K562 (cell line): ENCODE results near the gene BMP2K. TPM values are rescaled to one million over a fixed set of nuclear protein-coding genes. Genes with fewer than 3 reads are reported as not detected.

Source experiments
- PCBP2 ChIP-seq: fragments of 200-400 bp; formaldehyde crosslinking; IDR thresholded peaks from 2 replicates; pipeline ENCODE4 v1.6.1; 2018; ENCODE audit warnings: low read length, low read depth, mild to moderate bottlenecking, moderate library complexity; ENCODE audit not compliant: poor library complexity, severe bottlenecking
- RBM22 ChIP-seq: fragments of 200-400 bp; formaldehyde crosslinking; IDR thresholded peaks from 2 replicates; pipeline ENCODE4 v1.6.1; 2018; ENCODE audit warnings: low read length, low read depth; ENCODE audit not compliant: poor library complexity, severe bottlenecking
- RNF2 ChIP-seq: sonication (generic); IDR thresholded peaks from 2 replicates; pipeline ENCODE4 v1.6.1; 2016
- SMAD3 ChIP-seq: fragments of 450-650 bp; formaldehyde crosslinking; conservative IDR thresholded peaks from 2 replicates; pipeline ENCODE4 v1.4.0; 2020; ENCODE audit warnings: mild to moderate bottlenecking
- THRAP3 ChIP-seq: fragments of 450-650 bp; IDR thresholded peaks from 2 replicates; pipeline ENCODE4 v1.6.1; 2016; ENCODE audit warnings: mild to moderate bottlenecking, inconsistent platforms, borderline replicate concordance
- ZNF146 ChIP-seq: IDR thresholded peaks from one replicate; pipeline ENCODE4 v1.6.1; 2018; ENCODE audit warnings: missing compliant biosample characterization; ENCODE audit not compliant: unreplicated experiment
- ZNF217 ChIP-seq: sonication (generic); formaldehyde crosslinking; IDR thresholded peaks from 2 replicates; pipeline ENCODE4 v1.8.0; 2022; ENCODE audit warnings: mild to moderate bottlenecking, missing genetic modification reagents
- ZNF232 ChIP-seq: sonication (generic); formaldehyde crosslinking; IDR thresholded peaks from 2 replicates; pipeline ENCODE4 v1.8.0; 2022; ENCODE audit warnings: mild to moderate bottlenecking, missing genetic modification reagents
- ZNF699 ChIP-seq: fragments of 250-450 bp; sonication (Bioruptor Pico); IDR thresholded peaks from 2 replicates; pipeline ENCODE4 v1.8.0; 2021; ENCODE audit warnings: mild to moderate bottlenecking, moderate library complexity; ENCODE audit not compliant: insufficient replicate concordance
- ZNF75A ChIP-seq: fragments of 450-650 bp; formaldehyde crosslinking; IDR thresholded peaks from 2 replicates; pipeline ENCODE4 v1.4.0; 2020; ENCODE audit warnings: mild to moderate bottlenecking
- ZNF79 ChIP-seq: fragments of 250-450 bp; sonication (Bioruptor Pico); IDR thresholded peaks from 2 replicates; pipeline ENCODE4 v1.4.0; 2020; ENCODE audit warnings: low read depth, mild to moderate bottlenecking, moderate library complexity
- polyA plus RNA-seq, 8 experiments: library from polyadenylated mRNA; depleted of rRNA in 4 of 8; stranded (reverse) in 5 of 8; unstranded in 3 of 8; fragments of >200 nt; fragmentation: Nextera tagmentation in 2 of 8; fragmentation: Illumina TruSeq in 1 of 8; extraction: Ambion mirVana in 2 of 8; extraction: Trizol in 1 of 8; gene quantifications; 2 replicates each; pipeline versions ENCODE4 v1.2.1 to v1.2.3, GENCODE V29; 2011 to 2014; ENCODE audit warnings: inconsistent platforms in 1 of 8, missing spikeins in 1 of 8
- total RNA-seq, 7 experiments: library from RNA; depleted of rRNA in 6 of 7; stranded (reverse); fragments of >200 nt in 6 of 7; fragmentation: Illumina TruSeq in 2 of 7; extraction: Trizol in 2 of 7; gene quantifications; 2 replicates each; pipeline versions ENCODE4 v1.2.1 to v1.2.3, GENCODE V29; 2011 to 2021; ENCODE audit warnings: low replicate concordance in 1 of 7
- TF ChIP-seq, protein P1 (sequence below), 2 experiments: fragments of 450-650 bp in 1 of 2; sonication (generic) in 1 of 2; formaldehyde crosslinking in 1 of 2; IDR thresholded peaks in 1 of 2; conservative IDR thresholded peaks in 1 of 2; 2 replicates each; pipeline versions ENCODE4 v1.6.1 to v1.8.1; 2016 to 2023; ENCODE audit warnings: mild to moderate bottlenecking in 2 of 2, moderate library complexity in 2 of 2, inconsistent platforms in 1 of 2, missing genetic modification reagents in 1 of 2
- TF ChIP-seq, protein P2 (sequence below): sonication (generic); IDR thresholded peaks from 2 replicates; pipeline ENCODE4 v1.6.1; 2016
- TF ChIP-seq, protein P3 (sequence below): fragments of 150-350 bp; conservative IDR thresholded peaks from 2 replicates; pipeline ENCODE4 v1.6.1; 2014; ENCODE audit warnings: low read length
- TF ChIP-seq, protein P4 (sequence below): sonication (generic); formaldehyde crosslinking; IDR thresholded peaks from 2 replicates; pipeline ENCODE4 v1.9.0; 2022; ENCODE audit warnings: mild to moderate bottlenecking, missing genetic modification reagents
- TF ChIP-seq, protein P5 (sequence below): fragments of 200-800 bp; sonication (Bioruptor generic); IDR thresholded peaks from 2 replicates; pipeline ENCODE4 v1.6.1; 2017; ENCODE audit warnings: missing genetic modification characterization, missing compliant biosample characterization
- TF ChIP-seq, protein P6 (sequence below): fragments of 250-450 bp; sonication (Bioruptor Pico); IDR thresholded peaks from 2 replicates; pipeline ENCODE4 v1.4.0; 2020; ENCODE audit warnings: mild to moderate bottlenecking, moderate library complexity, borderline replicate concordance

BMP2K gene
- total and polyA plus RNA-seq, 9 of the 15 experiments (the other 6 are each of a cell fraction or from before 2014, with no cell fraction given) = 17.0 to 217 (median 104) TPM

DNA sequence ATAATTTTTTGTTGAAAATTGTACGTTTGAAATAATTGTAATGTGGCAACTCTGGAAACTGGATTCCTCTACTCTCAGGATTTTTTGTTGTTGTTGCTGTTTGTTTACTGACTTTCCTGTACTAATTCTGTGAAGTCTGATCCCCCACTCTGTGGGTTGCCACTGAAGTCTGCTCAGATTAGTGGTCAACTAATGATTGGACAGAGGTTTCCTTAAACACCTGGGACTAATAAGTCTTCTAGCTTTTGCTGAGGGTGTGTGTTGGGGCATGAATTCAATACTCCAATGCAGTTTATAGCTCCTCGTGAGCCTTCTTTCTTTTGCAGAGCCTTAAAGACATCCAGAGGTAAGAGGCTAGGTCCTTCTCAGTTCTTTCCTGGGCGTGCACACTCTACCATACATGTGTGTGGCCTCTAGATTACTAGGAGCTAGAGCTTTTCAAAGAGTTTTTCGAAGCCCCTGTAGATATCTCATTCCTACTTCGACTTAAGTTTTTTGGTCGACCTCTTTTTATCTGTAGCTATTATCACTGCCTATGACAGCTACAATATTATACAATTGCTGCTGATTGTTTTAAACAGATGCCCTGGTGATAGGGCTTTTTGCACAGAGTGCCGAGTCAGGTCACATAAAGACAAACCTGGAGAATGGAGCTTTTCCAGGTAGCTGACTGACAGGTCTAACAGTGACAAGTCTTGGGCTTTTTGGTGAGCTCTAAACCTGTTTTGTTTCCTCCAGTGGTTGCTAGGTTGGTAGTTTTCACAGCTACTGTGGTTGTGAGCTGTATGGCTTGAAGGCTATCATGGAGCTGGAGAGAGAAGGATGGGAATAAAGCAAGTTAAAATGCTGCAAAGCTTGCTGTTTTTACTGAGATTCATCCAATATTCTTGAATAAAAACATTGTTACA is 34.0 kb downstream of the BMP2K start (continued):
- TF ChIP-seq, protein P1, sequence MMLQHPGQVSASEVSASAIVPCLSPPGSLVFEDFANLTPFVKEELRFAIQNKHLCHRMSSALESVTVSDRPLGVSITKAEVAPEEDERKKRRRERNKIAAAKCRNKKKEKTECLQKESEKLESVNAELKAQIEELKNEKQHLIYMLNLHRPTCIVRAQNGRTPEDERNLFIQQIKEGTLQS (IDR thresholded peaks at IDR 0.05) = no peak
- TF ChIP-seq, protein P1 (CRISPR knock-in tag; conservative IDR thresholded peaks at IDR 0.05) = no peak
- TF ChIP-seq RNF2 = no peak
- TF ChIP-seq PCBP2 = no peak
- TF ChIP-seq, protein P2, sequence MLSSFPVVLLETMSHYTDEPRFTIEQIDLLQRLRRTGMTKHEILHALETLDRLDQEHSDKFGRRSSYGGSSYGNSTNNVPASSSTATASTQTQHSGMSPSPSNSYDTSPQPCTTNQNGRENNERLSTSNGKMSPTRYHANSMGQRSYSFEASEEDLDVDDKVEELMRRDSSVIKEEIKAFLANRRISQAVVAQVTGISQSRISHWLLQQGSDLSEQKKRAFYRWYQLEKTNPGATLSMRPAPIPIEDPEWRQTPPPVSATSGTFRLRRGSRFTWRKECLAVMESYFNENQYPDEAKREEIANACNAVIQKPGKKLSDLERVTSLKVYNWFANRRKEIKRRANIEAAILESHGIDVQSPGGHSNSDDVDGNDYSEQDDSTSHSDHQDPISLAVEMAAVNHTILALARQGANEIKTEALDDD = peak; percentile 47
- TF ChIP-seq, protein P3, sequence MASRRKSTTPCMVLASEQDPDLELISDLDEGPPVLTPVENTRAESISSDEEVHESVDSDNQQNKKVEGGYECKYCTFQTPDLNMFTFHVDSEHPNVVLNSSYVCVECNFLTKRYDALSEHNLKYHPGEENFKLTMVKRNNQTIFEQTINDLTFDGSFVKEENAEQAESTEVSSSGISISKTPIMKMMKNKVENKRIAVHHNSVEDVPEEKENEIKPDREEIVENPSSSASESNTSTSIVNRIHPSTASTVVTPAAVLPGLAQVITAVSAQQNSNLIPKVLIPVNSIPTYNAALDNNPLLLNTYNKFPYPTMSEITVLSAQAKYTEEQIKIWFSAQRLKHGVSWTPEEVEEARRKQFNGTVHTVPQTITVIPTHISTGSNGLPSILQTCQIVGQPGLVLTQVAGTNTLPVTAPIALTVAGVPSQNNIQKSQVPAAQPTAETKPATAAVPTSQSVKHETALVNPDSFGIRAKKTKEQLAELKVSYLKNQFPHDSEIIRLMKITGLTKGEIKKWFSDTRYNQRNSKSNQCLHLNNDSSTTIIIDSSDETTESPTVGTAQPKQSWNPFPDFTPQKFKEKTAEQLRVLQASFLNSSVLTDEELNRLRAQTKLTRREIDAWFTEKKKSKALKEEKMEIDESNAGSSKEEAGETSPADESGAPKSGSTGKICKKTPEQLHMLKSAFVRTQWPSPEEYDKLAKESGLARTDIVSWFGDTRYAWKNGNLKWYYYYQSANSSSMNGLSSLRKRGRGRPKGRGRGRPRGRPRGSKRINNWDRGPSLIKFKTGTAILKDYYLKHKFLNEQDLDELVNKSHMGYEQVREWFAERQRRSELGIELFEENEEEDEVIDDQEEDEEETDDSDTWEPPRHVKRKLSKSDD = no peak
- TF ChIP-seq, protein P4, sequence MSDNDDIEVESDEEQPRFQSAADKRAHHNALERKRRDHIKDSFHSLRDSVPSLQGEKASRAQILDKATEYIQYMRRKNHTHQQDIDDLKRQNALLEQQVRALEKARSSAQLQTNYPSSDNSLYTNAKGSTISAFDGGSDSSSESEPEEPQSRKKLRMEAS (CRISPR knock-in tag) = no peak
- no peak for TF ChIP-seq ZNF79 (CRISPR knock-in tag)
- no peak for TF ChIP-seq RBM22
- TF ChIP-seq ZNF699 (CRISPR knock-in tag) = no peak
- no peak for TF ChIP-seq THRAP3
- TF ChIP-seq, protein P5, sequence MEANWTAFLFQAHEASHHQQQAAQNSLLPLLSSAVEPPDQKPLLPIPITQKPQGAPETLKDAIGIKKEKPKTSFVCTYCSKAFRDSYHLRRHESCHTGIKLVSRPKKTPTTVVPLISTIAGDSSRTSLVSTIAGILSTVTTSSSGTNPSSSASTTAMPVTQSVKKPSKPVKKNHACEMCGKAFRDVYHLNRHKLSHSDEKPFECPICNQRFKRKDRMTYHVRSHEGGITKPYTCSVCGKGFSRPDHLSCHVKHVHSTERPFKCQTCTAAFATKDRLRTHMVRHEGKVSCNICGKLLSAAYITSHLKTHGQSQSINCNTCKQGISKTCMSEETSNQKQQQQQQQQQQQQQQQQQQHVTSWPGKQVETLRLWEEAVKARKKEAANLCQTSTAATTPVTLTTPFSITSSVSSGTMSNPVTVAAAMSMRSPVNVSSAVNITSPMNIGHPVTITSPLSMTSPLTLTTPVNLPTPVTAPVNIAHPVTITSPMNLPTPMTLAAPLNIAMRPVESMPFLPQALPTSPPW (CRISPR knock-in tag) = no peak
- TF ChIP-seq, protein P6, sequence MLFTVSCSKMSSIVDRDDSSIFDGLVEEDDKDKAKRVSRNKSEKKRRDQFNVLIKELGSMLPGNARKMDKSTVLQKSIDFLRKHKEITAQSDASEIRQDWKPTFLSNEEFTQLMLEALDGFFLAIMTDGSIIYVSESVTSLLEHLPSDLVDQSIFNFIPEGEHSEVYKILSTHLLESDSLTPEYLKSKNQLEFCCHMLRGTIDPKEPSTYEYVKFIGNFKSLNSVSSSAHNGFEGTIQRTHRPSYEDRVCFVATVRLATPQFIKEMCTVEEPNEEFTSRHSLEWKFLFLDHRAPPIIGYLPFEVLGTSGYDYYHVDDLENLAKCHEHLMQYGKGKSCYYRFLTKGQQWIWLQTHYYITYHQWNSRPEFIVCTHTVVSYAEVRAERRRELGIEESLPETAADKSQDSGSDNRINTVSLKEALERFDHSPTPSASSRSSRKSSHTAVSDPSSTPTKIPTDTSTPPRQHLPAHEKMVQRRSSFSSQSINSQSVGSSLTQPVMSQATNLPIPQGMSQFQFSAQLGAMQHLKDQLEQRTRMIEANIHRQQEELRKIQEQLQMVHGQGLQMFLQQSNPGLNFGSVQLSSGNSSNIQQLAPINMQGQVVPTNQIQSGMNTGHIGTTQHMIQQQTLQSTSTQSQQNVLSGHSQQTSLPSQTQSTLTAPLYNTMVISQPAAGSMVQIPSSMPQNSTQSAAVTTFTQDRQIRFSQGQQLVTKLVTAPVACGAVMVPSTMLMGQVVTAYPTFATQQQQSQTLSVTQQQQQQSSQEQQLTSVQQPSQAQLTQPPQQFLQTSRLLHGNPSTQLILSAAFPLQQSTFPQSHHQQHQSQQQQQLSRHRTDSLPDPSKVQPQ (CRISPR knock-in tag) = no peak
- TF ChIP-seq ZNF217 = no peak
- no peak for TF ChIP-seq ZNF146 (CRISPR knock-in tag)
- TF ChIP-seq ZNF232 = no peak
- TF ChIP-seq ZNF75A (CRISPR knock-in tag) = no peak
- TF ChIP-seq SMAD3 (CRISPR knock-in tag) = no peak
